Hepatocyte (in vitro differentiated cells): ENCODE data around the gene CD37.

Experiments used
- EZH2 ChIP-seq: fragments of 200-600 bp; sonication (generic); IDR thresholded peaks from 2 replicates; pipeline ENCODE4 v1.6.1; 2016; ENCODE audit warnings: antibody characterized with exemption, mild to moderate bottlenecking, borderline replicate concordance
- TF ChIP-seq, protein P1 (sequence below): fragments of 200-600 bp; sonication (generic); IDR thresholded peaks from 2 replicates; pipeline ENCODE4 v1.5.1; 2016; ENCODE audit warnings: antibody characterized with exemption, mild to moderate bottlenecking; ENCODE audit not compliant: poor library complexity

DNA sequence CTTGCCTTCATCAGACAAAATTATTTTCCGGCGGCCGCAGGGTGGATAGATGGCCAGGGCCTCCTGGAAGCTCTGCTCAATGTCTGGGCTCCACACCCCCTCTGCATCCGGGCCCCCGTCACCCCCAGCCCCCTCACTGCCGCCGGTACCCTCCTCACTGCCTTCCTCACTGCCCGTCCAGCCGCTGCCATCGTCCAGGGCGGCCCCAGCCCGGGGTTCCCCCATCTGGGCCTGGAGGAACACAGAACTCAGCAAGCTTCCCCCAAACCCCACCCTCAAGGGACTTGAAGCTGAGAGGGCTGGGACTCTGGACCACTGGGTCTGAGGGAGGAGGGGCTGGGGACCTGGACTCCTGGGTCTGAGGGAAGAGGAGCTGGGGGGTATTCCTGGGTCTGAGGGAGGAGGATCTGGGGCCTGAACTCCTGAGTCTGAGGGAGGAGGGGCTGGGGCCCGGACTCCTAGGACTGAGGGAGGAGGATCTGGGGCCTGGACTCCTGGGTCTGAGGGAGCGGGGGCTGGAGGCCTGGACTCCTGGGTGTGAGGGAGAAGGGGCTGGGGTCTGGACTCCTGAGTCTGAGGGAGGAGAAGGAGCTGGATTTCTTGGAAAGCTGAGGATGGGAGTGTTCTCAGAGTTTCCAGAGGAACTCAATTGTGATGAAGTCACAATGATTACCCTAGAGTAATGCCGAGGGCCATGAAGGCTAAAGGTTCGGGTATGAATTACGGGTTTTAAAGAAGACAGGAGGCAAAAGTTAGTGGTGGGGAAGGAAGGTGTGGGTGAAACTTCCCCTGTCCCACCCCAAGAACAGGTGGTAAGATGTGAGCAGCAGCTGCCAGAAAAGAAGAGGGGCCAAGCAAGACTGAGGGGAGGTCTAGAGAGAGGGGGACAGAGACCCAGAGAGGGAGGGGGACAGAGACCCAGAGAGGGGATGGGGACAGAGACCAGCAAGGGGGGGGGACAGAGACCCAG is 24.9 kb downstream of the CD37 start:
- TF ChIP-seq, protein P1, sequence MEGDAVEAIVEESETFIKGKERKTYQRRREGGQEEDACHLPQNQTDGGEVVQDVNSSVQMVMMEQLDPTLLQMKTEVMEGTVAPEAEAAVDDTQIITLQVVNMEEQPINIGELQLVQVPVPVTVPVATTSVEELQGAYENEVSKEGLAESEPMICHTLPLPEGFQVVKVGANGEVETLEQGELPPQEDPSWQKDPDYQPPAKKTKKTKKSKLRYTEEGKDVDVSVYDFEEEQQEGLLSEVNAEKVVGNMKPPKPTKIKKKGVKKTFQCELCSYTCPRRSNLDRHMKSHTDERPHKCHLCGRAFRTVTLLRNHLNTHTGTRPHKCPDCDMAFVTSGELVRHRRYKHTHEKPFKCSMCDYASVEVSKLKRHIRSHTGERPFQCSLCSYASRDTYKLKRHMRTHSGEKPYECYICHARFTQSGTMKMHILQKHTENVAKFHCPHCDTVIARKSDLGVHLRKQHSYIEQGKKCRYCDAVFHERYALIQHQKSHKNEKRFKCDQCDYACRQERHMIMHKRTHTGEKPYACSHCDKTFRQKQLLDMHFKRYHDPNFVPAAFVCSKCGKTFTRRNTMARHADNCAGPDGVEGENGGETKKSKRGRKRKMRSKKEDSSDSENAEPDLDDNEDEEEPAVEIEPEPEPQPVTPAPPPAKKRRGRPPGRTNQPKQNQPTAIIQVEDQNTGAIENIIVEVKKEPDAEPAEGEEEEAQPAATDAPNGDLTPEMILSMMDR, result no peak
- no peak for TF ChIP-seq EZH2
